Epithelial cell of esophagus (primary cell): ENCODE data around the gene DDX31.

ENCODE experiments used
- DNase-seq: peaks from one replicate; pipeline ENCODE4 v3.0.0; 2010; ENCODE audit warnings: low read depth
- H3K4me3 ChIP-seq: 2 replicates; pipeline ENCODE4 v1.5.1; 2011; ENCODE audit warnings: mild to moderate bottlenecking, low read length, control low read depth
- TF ChIP-seq, protein P1 (sequence below): IDR thresholded peaks from 2 replicates; pipeline ENCODE4 v1.5.1; 2011; ENCODE audit warnings: low read depth, mild to moderate bottlenecking, low read length, control low read depth, inconsistent platforms; ENCODE audit not compliant: insufficient read depth; ENCODE audit errors: missing control alignments

Gene DDX31

DNA sequence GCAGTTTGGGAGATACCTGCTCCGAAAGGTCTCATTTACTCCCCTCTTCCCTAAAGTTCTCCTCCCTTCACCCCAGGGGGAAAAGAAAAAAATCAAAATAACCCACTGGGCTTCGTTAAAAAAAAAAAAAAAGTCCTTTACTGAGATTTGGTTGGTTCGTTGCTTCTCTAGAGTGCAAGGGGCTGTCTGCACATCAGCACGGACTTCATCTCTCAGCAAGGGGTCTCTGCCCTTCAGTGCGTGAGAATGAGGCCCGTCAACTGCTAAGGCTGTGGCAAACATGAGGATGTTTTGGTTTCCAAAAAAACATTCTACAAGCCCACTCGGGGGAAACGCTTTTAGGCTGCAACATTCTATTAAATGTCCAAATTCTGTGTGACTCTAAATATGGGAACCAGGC, 77.3 kb downstream of the DDX31 start:
- H3K4me3 ChIP-seq: no peak overlapping the region
- TF ChIP-seq, protein P1, sequence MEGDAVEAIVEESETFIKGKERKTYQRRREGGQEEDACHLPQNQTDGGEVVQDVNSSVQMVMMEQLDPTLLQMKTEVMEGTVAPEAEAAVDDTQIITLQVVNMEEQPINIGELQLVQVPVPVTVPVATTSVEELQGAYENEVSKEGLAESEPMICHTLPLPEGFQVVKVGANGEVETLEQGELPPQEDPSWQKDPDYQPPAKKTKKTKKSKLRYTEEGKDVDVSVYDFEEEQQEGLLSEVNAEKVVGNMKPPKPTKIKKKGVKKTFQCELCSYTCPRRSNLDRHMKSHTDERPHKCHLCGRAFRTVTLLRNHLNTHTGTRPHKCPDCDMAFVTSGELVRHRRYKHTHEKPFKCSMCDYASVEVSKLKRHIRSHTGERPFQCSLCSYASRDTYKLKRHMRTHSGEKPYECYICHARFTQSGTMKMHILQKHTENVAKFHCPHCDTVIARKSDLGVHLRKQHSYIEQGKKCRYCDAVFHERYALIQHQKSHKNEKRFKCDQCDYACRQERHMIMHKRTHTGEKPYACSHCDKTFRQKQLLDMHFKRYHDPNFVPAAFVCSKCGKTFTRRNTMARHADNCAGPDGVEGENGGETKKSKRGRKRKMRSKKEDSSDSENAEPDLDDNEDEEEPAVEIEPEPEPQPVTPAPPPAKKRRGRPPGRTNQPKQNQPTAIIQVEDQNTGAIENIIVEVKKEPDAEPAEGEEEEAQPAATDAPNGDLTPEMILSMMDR: no peak
- DNase-seq: no peak

GRCh38 chr9:132591751-132592314, 78.0 kb downstream of the DDX31 start:
- TF ChIP-seq, protein P1: no peak
- DNase-seq: no peak
- no peak overlapping the region for H3K4me3 ChIP-seq

- TF ChIP-seq, protein P1: no peak
- no peak overlapping the region for H3K4me3 ChIP-seq
- DNase-seq: no peak
Observed at GRCh38 chr9:132591244-132591643, 78.5 kb downstream of the DDX31 start.

DNA sequence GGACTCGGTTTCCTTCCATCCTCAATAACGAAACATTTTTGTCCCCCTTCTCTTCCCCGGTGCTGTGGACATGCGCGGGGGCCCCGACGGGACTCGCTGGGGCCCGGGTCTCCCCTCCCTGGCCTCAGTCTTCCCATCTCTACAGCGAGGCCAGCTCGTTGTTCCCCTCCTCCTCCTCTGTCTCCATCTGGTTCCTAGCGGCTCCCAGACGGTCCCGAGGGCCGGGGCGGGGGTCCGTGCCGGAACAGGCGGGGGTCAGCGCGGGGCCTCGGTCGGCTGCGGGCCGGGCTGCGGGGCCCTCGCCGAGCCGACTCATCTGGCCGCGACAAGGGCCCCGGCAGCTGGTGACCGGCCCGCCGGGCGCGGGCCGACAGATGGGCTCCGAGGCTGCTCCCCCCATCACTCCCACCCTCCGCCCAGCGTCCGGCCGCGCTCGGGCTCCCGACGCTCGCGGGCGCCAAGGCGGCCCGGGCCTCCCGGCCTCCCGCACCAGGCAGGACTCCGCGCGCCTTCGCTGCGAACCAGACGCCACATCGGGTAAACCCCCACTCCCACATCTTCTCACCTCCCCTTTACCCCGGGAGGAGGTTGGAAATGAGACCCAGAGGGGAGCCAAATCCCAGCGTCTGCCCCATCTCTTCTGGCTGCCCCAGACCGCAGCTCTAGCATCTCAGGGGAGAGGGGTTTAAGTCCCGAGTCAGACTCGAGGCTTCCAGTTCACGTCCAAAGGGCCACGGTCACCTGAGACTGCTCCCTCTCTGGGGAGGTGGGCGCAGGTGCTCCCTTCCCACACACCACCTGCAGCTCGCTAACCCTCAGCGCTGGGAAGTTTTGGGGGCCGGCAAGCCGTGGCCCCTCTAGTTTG, 79.2 kb downstream of the DDX31 start:
- no peak overlapping the region for H3K4me3 ChIP-seq
- DNase-seq: no peak
- TF ChIP-seq, protein P1: no peak

DNA sequence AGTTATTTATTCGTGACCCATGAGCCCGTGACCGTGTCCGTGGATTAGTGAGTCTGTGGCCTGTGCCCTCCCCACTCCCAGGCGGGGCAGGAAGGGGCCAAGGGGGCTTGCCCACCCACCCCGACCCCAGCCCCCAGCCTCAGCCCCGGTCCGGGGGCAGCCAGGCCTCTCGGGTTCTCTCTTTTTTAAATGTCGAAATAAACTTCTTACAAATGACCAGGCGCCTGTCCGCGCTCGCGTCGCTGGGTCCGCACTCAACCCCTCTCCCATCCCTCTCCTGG, 79.8 kb downstream of the DDX31 start:
- TF ChIP-seq, protein P1: no peak
- no peak for DNase-seq
- H3K4me3 ChIP-seq: no peak overlapping the region

GRCh38 chr9:132589148-132590036, 80.4 kb downstream of the DDX31 start:
- TF ChIP-seq, protein P1: no peak
- no peak overlapping the region for H3K4me3 ChIP-seq
- DNase-seq: no peak
